Cardiac muscle cell (in vitro differentiated cells and primary cell): ENCODE data around the gene MORN4. TPM values are rescaled to one million over a fixed set of nuclear protein-coding genes. Genes with fewer than 3 reads are reported as not detected.

Experiments used
- DNase-seq, 2 donors: peaks; one replicate each; pipeline versions ENCODE4 v3.0.0 to v3.0.0-alpha.2; 2010 to 2017; ENCODE audit warnings: low read depth in 1 of 2, low spot score in 1 of 2
- H3K27ac ChIP-seq: fragments of 200-600 bp; sonication (generic); 2 replicates; pipeline ENCODE4 v1.5.1; 2016
- H3K27me3 ChIP-seq: fragments of 200-600 bp; sonication (generic); 2 replicates; pipeline ENCODE4 v1.6.0; 2016; ENCODE audit warnings: control low read depth
- H3K36me3 ChIP-seq: fragments of 200-600 bp; sonication (generic); 2 replicates; pipeline ENCODE4 v1.5.1; 2016; ENCODE audit warnings: control low read depth
- H3K4me1 ChIP-seq: fragments of 200-600 bp; sonication (generic); 2 replicates; pipeline ENCODE4 v1.8.1; 2017; ENCODE audit warnings: low read depth, mild to moderate bottlenecking, mixed run types
- H3K4me3 ChIP-seq: fragments of 200-600 bp; sonication (generic); 2 replicates; pipeline ENCODE4 v1.5.1; 2016; ENCODE audit warnings: mild to moderate bottlenecking
- H3K9me3 ChIP-seq: fragments of 200-600 bp; sonication (generic); 2 replicates; pipeline ENCODE4 v1.5.1; 2017; ENCODE audit warnings: low read depth, mild to moderate bottlenecking, control low read depth
- CTCF ChIP-seq: IDR thresholded peaks from 2 replicates; pipeline ENCODE4 v1.5.1; 2012; ENCODE audit warnings: low read depth, mild to moderate bottlenecking, low read length
- polyA plus RNA-seq: library from polyadenylated mRNA; unstranded; fragments of >200 nt; fragmentation: Nextera tagmentation; extraction: Ambion mirVana; gene quantifications from 2 replicates; pipeline ENCODE4 v1.2.1, GENCODE V29; 2016
- total RNA-seq: library from RNA; depleted of rRNA; stranded (reverse); fragments of >200 nt; gene quantifications from 2 replicates; pipeline ENCODE4 v1.2.3, GENCODE V29; 2016

MORN4 gene
- total and polyA plus RNA-seq, 2 experiments from 2014 or later, result 18.7 to 48.1 TPM

GRCh38 chr10:97584798-97585438 is 48.4 kb downstream of the MORN4 start:
- no peaks in the 10 kb centered on the region for H3K36me3 ChIP-seq
- no peak for TF ChIP-seq CTCF
- no peaks in the 10 kb centered on the region for H3K9me3 ChIP-seq
- DNase-seq, result no peak
- H3K27ac ChIP-seq, result no peak overlapping the region
- peaks cover 5% of the 10 kb centered on the region for H3K4me1 ChIP-seq
- no peak overlapping the region for H3K4me3 ChIP-seq
- no peaks in the 10 kb centered on the region for H3K27me3 ChIP-seq

GRCh38 chr10:97584060-97584797 is 49.1 kb downstream of the MORN4 start, which contains the start of gene HOGA1:
Gene HOGA1 (plus strand): TSS chr10:97584389. CDS start chr10:97584704, 315 bp downstream.
- Histone ChIP-seq H3K9me3 (no peaks in the 10 kb centered on the region), H3K36me3 (no peaks in the 10 kb centered on the region), H3K27ac (peak within 1 kb of the TSS; percentile 4), H3K4me3 (no peak within 1 kb of the TSS), H3K27me3 (no peaks in the 10 kb centered on the region), H3K4me1 (peaks cover 5% of the 10 kb centered on the region)
- peak; percentile 61 to 73 for DNase-seq
- no peak for TF ChIP-seq CTCF

GRCh38 chr10:97583476-97583875 is 49.8 kb downstream of the MORN4 start:
- H3K4me1 ChIP-seq, result peaks cover 5% of the 10 kb centered on the region

GRCh38 chr10:97582169-97582568 is 51.1 kb downstream of the MORN4 start:
- Histone ChIP-seq H3K4me3 (no peak overlapping the region), H3K36me3 (no peaks in the 10 kb centered on the region), H3K9me3 (no peaks in the 10 kb centered on the region), H3K27ac (no peak overlapping the region), H3K4me1 (peaks cover 5% of the 10 kb centered on the region), H3K27me3 (no peaks in the 10 kb centered on the region)
- DNase-seq, result no peak
- TF ChIP-seq CTCF, result no peak

More at GRCh38 chr10:97583476-97583875, 49.8 kb downstream of the MORN4 start:
- no peak for DNase-seq
- H3K27ac ChIP-seq, result peak overlapping the region; percentile 4
- no peak for TF ChIP-seq CTCF
- no peaks in the 10 kb centered on the region for H3K9me3 ChIP-seq
- no peaks in the 10 kb centered on the region for H3K36me3 ChIP-seq
- H3K4me3 ChIP-seq, result no peak overlapping the region
- no peaks in the 10 kb centered on the region for H3K27me3 ChIP-seq

- Histone ChIP-seq H3K9me3 (no peaks in the 10 kb centered on the region), H3K27me3 (no peaks in the 10 kb centered on the region)
- no peak for TF ChIP-seq CTCF
These were observed 52.6 kb downstream of the MORN4 start for GRCh38 chr10:97580421-97581367.

More at GRCh38 chr10:97580421-97581367, 52.6 kb downstream of the MORN4 start:
- no peaks in the 10 kb centered on the region for H3K36me3 ChIP-seq
- no peak for DNase-seq
- no peak overlapping the region for H3K4me3 ChIP-seq
- peaks cover 5% of the 10 kb centered on the region for H3K4me1 ChIP-seq
- H3K27ac ChIP-seq, result no peak overlapping the region
